Kidney (tissue), 14 donors: ENCODE measurements around the gene DOCK10. TPM values are rescaled to one million over a fixed set of nuclear protein-coding genes. Genes with fewer than 3 reads are reported as not detected.

ENCODE experiments used
- DNase-seq, 5 donors: peaks; one replicate each; pipeline ENCODE4 v3.0.0-alpha.2; 2013 to 2020
- FAIRE-seq: peaks from 2 replicates; lab custom pipeline; 2012; peaks lifted over from hg19 to GRCh38; lab: Jason Lieb, UNC
- H3K27ac ChIP-seq, 2 donors: one replicate each; pipeline ENCODE4 v1.7.0; 2013; ENCODE audit warnings: low read depth in 2 of 2, low read length in 2 of 2, inconsistent platforms in 1 of 2
- H3K27me3 ChIP-seq: one replicate; pipeline ENCODE4 v1.7.1; 2013; ENCODE audit warnings: low read length, inconsistent platforms; ENCODE audit not compliant: control insufficient read depth, insufficient read depth
- H3K36me3 ChIP-seq, 3 donors: one replicate each; pipeline versions ENCODE4 v1.7.0 to v1.7.1; 2013; ENCODE audit warnings: low read length in 3 of 3, control low read depth in 1 of 3, inconsistent platforms in 1 of 3; ENCODE audit not compliant: insufficient read depth in 3 of 3, control insufficient read depth in 2 of 3
- H3K4me1 ChIP-seq, 3 donors: one replicate each; pipeline versions ENCODE4 v1.7.0 to v1.7.1; 2013; ENCODE audit warnings: low read length in 3 of 3, inconsistent platforms in 1 of 3, low read depth in 1 of 3; ENCODE audit not compliant: control insufficient read depth in 2 of 3, insufficient read depth in 2 of 3
- H3K4me3 ChIP-seq, 3 donors: one replicate each; pipeline versions ENCODE4 v1.7.0 to v1.8.1; 2013; ENCODE audit warnings: low read length in 3 of 3, control low read depth in 1 of 3, inconsistent platforms in 1 of 3
- H3K9ac ChIP-seq, 3 donors: one replicate each; pipeline versions ENCODE4 v1.7.0 to v1.7.1; 2013; ENCODE audit warnings: low read length in 3 of 3, control low read depth in 1 of 3, inconsistent platforms in 1 of 3
- H3K9me3 ChIP-seq, 3 donors: one replicate each; pipeline versions ENCODE4 v1.7.0 to v1.7.1; 2013; ENCODE audit warnings: low read length in 3 of 3, control low read depth in 1 of 3, inconsistent platforms in 1 of 3; ENCODE audit not compliant: control insufficient read depth in 2 of 3, insufficient read depth in 1 of 3
- CTCF ChIP-seq: IDR thresholded peaks from 3 replicates; pipeline ENCODE4 v1.5.1; 2012; ENCODE audit warnings: mild to moderate bottlenecking, moderate library complexity, borderline replicate concordance; ENCODE audit not compliant: insufficient read depth; ENCODE audit errors: extremely low read depth
- intact Hi-C: fragments of 100-400 bp; cut with DNase I; formaldehyde crosslinking; loops from one replicate; pipeline ENCODE4 v1.11.1; 2022
- polyA plus RNA-seq: library from polyadenylated mRNA; stranded (reverse); fragments of 350-450 nt; fragmentation: Illumina TruSeq; extraction: RNeasy Lipid Tissue Mini Kit (QIAGEN cat#74804); gene quantifications from one replicate; pipeline ENCODE4 v1.2.3, GENCODE V29; 2014; ENCODE audit warnings: low read depth, low replicate concordance; ENCODE audit not compliant: insufficient read depth
- total RNA-seq: library from RNA; stranded (reverse); fragmentation: NEBNext Ultra II Directional; extraction: Animal tissue kit (Norgen Biotek cat#: 25700); gene quantifications from one replicate; pipeline ENCODE4 v1.2.1, GENCODE V29; 2021
- donor health status: control.
- donor health status: control.
- donor health status: control.
- donor health status: control.
- donor health status: control.
- donor health status: DM: yes; HTN: yes; CAD: no.
- donor health status: Normal renal cell carcinoma (clear cell type).

The DOCK10 gene
- total and polyA plus RNA-seq, 2 donors from 2014 or later = 2.1 to 33.8 TPM

- Histone ChIP-seq H3K4me3 (no peak overlapping the region), H3K27ac (no peak overlapping the region), H3K4me1 (no peaks in the 10 kb centered on the region), H3K36me3 (peaks cover 0 to 2% (median 0%) of the 10 kb centered on the region in 3 donors), H3K9me3 (no peaks in the 10 kb centered on the region), H3K9ac (no peak overlapping the region), H3K27me3 (no peaks in the 10 kb centered on the region)
- FAIRE-seq (no peak), DNase-seq (no peak)
- intact Hi-C loops = no loop called here
- no peak for TF ChIP-seq CTCF
Observed at GRCh38 chr2:224774735-224775134, 267.5 kb downstream of the DOCK10 start.

DNA sequence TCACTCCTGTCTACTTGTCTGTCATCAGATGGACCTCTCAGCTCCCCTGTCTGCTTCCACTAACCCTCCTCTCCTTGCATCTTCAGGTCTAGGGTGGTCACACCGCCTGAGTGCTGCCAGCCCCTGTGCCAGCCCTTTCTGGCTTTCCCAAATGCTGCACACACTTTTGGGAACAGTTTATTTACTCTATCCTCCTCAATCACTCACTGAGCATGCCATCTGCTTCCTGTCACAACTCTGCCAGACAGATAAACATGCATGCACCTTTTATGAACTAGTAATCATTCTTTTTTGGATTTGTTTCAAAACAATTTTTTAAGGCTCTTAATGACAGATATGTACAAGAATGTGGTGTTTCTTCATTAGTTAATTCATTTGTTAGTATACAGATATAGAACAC lies 269.8 kb downstream of the DOCK10 start:
- Histone ChIP-seq H3K9ac (no peak overlapping the region), H3K9me3 (no peaks in the 10 kb centered on the region), H3K27ac (no peak overlapping the region), H3K27me3 (no peaks in the 10 kb centered on the region), H3K4me3 (no peak overlapping the region), H3K36me3 (peaks cover 0 to 2% (median 0%) of the 10 kb centered on the region in 3 donors), H3K4me1 (no peaks in the 10 kb centered on the region)
- intact Hi-C loops = no loop called here
- FAIRE-seq (no peak), DNase-seq (no peak)
- TF ChIP-seq CTCF = no peak

DNA sequence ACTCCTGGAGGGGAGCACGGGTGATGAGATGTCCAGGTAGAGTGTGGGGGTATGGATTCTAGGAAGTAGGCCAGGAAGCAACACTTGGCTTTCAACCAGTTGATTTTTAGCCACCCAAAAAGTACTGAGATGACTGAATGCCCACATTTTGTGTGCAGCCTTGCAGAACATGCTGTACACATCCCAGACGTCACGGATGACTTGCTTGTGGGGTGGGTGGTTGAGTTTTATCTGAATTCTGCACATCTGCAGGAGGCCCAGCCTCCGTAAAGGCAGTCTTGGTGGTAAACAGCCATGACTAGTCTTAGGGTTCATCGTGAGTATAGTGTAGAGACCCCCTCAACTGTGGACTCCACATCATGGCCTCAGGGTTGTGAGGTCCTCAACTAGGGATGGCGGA lies 272.8 kb downstream of the DOCK10 start:
- H3K9me3 ChIP-seq = no peaks in the 10 kb centered on the region
- no peak overlapping the region for H3K27ac ChIP-seq
- DNase-seq (no peak), FAIRE-seq (no peak)
- TF ChIP-seq CTCF = no peak
- peaks cover 0 to 2% (median 0%) of the 10 kb centered on the region in 3 donors for H3K36me3 ChIP-seq
- intact Hi-C loops = no loop called here
- H3K4me3 ChIP-seq = no peak overlapping the region
- no peaks in the 10 kb centered on the region for H3K4me1 ChIP-seq
- H3K27me3 ChIP-seq = no peaks in the 10 kb centered on the region
- H3K9ac ChIP-seq = no peak overlapping the region
